HK-2 (cell line): ENCODE measurements around the gene GABRR1.

Source experiments
- DNase-seq: peaks from one replicate; pipeline ENCODE4 v3.0.0-alpha.2; 2018; ENCODE audit not compliant: unreplicated experiment

The GABRR1 gene

DNA sequence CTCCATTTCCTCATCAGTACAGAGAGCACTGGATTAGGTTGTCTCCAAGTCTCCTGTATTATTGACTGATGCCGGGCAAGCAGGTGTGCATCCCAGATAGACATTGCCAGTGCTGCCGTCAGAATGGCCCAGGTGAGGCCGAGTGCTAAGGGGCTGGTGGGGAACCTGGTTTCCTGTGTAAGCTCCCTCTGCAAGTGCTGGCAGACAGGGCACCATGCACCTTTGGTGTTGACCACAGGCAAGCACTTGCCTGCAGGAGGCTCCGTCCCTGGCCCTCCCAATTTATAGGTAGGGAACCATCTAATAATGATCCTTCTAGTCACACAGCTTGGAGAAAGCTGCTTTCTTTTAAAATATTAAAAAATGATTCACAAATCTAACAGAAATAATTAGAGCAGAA, 747 bp downstream of the GABRR1 start:
- DNase-seq, result no peak

DNA sequence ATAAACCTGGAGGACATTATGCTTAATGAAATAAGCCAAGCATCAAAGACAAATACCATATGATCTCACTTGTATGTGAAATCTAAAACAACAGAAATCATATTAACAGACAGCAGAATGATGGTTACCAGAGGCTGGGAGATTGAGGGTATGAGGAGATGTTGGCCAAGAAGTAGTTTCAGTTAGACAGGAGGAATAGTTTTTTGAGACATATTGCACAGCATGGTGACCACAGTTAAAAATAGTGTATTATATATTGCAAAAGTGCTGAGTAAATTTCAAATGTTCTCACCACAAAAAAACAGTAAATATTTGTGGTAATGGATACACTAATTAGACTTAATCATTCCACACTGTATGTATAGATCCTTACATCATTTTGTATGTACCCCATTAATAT, 1.8 kb downstream of the GABRR1 start:
- DNase-seq, result no peak

DNA sequence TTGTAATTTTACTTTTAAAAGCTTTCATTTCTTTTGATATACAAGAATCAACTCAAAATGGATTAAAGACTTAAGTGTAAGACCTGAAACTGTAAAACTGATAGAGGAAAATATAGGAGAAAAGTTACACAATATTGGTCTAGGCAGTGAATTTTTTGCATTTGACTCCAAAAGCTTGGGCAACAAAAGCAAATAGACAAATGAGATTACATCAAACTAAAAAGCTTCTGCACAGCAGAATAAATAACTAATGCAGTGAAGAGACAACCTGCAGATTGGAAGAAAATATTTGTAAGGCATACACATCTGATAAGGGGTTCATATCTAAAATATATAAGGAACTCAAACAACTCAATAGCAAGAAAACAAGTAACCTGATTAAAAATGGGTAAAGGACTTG, 3.0 kb downstream of the GABRR1 start:
- no peak for DNase-seq

DNA sequence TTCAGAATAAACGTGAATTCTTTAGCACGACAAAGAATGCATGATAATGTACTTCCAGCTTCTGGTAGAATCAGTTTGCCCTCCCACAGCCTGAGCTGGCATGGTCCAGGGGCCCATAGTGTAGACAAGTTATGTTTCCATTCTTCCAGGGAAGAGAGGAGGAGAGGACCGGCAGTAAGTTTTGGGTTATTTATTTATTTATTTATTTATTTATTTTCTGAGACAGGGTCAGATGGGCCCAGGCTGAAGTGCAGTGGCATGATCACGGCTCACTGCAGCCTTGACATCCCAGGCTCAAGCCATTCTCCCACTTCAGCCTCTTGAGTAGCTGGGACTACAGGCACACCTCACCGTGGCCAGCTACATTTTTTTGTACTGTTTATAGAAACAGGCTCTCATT, 4.7 kb downstream of the GABRR1 start:
- no peak for DNase-seq

DNA sequence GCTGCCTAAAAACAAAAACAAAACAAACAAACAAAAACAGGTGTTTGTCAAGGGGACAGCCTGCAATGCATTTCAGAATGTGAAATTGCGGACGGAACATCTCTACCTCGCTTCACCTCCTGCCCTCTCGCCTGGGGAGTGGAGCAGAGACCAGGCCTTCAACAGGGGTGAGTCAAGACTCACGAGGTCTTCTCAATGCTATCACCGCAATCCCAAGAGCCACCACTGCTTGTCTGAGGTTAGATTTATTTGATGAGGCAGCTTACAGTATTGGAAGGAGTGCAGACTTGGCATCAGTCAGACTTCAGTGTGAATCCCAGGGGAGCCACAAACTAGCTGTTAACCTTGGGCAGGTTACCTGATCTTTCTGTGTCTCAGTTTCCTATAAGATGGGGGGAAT, 7.7 kb downstream of the GABRR1 start:
- DNase-seq, result no peak

DNA sequence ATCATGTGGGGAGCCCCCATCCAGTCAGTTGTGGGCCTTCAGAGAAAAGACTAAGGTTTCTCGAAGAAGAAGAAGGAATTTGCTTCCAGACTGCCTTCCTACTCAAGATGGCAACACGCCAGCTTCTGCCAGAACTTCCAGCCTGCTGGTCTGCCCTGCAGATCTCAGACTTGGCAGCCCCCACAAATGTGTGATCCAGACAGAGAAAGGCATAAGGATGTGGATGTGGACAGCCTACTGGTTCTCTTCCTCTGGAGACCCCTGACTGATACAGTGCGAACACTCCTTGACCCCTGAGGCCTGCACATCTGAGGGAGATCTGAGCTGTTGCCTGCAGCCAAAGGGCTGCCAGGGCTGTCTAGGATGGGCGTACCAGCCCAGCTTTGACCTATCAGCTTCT, 8.6 kb downstream of the GABRR1 start:
- no peak for DNase-seq

DNA sequence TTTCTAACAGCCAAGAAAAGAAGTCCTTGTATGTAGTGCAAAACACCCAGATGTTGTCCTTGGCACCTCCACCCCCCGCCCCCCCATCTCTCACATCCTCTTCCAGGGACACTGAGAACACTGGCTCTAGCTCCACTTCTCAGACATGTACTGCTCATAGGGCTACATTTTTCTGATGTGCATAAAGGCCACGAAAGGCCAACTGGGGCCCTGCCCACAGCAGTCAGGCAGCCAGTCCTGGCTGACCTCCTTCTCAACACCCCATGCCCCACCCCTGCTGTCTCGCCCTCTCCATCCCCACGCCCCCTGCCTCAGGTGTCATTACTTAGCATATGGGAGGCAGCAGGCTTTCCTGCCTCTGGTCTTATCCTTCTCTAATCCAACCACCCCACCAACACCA, 11.3 kb downstream of the GABRR1 start:
- no peak for DNase-seq

DNA sequence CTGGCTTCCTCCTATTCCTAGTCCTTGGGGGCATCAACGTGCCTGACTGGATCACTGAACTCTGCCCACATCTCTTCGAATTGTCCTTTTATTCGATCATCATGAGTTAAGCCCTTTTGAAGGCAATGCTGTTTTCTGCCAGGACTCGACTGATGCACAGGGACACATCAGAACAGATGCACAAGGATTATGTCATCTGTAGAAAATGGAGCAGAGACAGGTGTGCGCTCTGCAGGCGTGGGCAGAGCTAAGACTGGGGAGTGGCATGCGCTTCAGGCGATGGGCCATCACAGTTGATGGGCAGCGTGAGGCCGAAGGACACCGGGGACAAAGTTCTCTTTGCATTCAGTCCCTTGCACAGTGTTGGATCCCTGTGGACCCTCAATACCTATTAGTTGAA, 13.1 kb downstream of the GABRR1 start:
- no peak for DNase-seq

DNA sequence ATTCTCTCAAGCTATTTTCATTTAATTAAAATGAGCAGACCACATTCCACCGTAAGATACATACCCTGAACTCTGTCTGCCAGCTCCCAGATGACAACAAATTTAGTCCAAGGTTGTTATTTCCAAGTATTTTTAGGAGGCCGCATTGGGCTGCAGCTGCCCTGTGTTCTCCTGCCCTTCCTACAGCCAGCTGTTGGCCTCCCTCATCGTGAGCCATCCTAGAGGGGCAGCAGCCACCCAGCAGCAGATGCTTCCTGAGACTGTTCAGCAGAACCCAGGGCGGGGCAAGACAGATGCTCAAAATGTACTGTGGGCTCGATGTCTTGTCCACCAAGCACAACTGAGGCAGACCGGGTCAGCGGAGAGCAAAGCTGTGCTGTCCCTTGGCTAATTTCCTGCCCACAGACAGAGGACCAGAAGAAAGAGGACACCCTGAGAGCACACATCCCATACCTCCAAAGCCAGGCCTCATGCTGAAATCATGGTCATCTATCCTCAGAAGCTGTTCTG, 16.4 kb downstream of the GABRR1 start:
- no peak for DNase-seq

DNA sequence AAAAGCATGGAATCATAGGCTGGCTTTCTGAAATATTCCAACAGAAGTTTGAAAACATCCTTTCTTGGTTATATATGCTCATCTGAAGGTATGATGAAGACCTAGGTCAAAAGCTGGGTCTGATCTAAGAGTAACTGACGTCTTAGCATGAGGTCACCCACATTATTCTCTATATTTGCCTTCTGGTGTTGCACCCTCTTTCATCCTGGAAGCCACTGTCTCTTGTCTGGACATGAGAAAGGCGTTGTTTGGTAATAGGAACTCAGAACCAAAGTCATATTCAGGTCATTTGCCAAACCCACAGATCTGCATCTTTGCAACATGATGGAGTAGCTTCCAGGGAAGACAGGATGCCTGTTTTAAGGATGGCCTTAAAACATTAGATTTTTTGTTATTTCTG, 17.6 kb downstream of the GABRR1 start:
- no peak for DNase-seq

DNA sequence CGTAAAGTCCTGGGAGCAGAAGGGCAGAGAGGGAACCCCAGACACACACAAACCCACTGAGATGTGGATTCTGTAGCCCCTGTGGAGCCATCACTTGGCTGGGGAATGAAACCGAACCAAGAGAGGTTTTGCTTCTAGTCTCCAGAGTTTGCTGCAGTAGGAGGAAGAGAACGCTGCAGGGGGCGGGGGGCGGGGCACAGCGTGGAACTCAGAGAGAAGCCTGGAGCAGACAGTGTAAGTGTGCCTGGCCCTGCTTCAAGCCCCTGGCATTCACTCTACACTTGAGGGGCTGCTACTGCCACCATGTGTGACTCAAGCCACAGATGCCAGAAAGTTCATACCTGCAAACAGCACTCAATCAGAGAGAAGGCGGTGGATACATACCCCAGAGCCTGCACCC, 18.9 kb downstream of the GABRR1 start:
- no peak for DNase-seq

DNA sequence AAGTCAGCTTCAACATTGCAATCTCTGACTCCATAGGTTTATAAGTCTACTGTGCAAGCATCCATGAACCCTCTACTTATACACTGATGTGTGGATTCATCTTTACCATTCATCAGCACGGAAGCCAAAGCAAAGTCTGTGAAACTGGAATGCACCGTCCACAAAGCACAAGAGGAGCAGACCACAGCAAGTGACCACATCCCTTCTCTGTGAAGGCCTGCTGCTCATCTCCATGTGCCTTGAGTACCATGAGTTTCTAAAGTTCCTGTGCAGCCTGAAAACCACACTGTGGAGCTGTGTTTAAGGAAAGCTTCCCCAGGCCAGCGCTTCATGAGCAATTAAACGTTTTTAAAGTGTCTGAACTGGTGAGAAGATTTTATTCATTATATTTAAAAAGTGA, 20.0 kb downstream of the GABRR1 start:
- DNase-seq, result no peak

DNA sequence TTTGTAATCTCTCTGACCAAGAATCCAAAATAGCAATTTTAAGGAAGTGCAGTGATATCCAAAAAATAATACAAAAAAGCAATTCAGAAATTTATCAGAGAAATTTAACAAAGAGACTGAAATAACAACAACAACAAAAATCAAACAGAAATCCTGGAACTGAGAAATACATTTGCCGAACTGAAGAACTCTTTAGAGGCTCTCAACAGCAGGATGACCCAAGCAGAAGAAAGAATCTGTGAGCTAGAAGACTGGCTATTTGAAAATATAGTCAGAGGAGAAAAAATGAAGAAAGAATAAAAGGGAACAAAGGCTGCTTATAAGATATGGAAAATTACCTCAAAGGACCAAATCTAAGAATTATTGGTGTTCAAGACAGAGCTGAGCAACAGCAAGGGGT, 22.6 kb downstream of the GABRR1 start:
- DNase-seq, result no peak

DNA sequence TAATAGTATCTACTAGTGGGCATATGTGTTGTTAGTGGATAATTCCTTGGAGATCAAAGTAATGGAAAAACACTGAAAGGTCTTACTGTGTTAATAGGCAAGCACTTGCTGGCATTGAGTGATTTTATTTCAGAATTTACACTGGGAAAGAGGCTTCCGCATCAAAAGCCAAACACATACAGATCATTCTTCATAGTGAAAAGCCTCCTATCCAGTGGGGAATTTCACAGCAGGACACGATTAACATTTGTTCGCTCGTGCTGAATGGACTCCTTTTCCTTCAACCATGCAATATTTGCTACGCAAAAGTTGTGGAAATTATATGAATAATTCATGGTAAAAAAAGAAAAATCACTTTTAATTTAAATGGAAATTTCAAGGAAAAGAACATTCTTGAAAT, 26.4 kb downstream of the GABRR1 start:
- DNase-seq, result no peak

DNA sequence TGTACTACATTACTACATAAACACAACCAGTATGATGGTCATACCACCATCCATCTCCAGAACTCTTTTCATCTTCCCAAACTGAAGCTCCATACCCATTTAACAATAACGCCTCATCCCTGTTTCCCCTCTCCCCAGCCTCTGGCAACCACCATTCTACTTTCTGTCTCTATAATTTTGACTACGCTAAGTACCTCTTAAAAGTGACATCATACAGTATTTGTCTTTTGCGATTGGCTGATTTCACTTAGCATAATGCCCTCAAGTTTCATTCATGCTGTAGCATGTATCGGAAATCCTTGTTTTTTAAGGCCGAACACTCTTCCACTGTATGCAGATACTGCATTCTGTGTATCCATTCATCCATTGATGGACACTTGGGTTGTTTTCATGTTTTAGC, 29.7 kb downstream of the GABRR1 start:
- no peak for DNase-seq

DNA sequence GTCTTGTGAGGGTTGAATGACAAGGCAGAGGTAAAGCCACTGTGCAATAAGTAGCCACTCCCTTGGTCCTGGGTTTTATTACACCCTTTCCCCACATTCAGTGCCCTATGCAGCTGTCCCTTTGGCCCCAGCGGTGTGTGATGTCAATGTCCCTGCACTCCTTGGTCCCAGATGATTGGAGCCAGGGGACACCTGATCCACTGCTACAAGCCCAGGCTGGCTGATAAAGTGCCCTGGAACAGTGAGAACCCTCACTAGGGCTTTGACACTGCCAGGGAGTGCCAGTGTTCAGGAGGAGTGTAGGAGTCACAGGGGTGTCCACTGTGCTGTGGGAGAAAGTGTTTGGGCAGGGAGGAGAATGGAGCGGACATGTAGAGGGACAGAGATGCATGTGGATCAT, 30.4 kb downstream of the GABRR1 start:
- no peak for DNase-seq

DNA sequence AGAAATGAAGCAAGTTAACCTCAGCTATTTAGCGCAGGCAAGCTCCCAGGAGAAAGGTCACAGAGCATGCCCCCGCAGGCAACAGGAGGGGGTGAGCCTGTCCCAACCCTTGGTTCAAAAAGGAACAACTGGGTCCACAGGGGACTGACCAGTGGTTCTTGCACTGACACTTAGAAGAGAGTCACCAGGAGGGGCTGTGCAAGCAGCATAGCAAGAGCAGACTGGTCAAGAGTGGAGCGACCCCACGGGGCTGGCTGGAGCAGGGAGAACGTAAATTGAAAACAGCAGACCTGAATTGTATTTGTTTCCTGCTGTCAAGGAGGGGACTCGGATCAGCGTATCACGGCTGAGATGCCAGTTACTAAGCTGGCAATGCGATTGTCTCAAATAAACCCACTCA, 32.8 kb downstream of the GABRR1 start:
- no peak for DNase-seq

DNA sequence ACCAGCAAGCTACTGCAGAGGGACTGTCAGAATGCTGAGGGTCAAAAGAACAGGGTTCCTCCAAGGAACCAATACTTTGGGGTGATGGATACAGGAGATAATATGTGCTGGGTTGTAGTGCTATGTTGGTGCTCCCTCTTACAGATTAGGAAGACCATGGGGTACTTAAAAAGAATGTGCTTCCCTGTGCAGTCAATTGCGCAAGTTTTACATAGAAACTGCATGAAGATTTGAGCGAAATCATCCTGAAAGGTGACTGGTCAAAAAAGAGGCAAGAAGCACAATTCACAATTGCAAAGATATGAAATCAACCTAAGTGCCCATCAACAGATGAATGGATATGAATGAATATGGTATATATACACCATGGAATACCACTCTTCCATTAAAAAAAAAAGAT, 33.9 kb downstream of the GABRR1 start:
- DNase-seq, result no peak

DNA sequence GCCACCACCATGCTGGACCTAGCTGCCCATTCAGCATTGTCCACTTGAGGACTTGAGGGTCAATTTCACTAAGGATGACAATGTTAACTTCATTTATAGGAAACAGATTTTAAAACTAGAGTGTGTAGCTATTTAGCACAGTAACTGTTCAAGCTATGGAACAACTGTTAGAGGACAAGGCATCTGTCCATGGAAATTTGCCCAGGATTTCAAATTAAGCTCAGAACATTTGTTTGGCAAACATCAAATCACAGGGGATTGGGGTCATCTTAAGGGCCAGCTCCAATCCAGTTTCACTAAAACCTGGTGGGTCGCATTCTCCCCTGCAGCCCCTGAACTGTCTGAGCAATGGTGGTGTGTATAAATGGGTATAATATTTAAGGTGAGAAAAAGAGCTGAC, 36.2 kb downstream of the GABRR1 start:
- DNase-seq, result no peak

DNA sequence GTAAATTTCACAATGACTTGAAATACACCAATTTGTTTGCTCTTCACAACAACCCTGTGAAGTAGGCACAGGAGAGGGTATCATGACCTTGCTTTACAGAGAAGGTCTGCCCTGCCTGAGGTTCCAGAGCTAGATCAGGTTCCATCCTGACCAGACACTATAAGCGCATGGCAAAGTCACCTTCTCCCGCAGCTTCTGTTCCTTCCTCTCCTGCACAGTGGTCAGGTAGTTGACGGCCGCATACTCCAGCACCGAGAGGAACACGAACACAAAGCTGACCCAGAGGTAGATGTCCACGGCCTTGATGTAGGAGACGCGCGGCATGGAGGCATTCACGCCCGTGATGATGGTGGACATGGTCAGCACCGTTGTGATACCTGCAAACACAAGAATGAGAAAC, 37.0 kb downstream of the GABRR1 start:
- no peak for DNase-seq

DNA sequence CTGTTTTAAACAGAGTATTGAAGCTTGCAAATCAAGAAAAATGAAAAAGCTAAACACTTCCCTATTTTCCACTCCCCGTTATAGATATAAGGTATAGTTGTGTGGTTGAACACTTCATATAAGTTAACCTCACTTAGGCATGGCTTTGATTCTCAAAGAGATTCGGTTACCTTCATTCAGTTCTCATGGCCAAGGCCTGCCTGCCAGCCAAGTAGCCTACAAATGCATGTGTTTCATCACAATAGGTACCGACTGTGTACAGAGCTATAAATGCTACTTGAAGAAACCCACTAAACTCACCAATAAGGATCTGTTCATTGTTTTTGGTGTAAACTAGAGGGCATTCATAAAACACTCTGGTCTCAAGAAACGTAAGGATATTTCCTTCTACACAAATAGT, 43.5 kb downstream of the GABRR1 start:
- DNase-seq, result no peak

DNA sequence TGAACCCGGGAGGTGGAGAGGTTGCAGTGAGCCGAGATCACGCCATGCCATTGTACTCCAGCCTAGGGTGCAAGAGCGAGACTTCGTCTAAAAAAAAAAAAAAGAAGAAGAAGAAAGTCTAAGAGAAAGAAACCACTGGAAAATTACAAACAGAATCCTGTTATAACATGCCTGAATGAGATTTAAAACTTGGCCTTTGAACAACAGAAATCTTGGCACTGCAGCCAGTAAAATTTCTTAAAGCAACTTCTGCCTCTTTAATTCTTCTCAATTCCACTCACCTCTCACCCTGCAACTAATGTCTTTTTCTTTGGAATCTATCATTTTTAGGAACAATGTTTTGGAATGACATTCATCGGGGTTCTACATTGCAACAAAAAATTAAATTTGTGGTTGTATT, 45.0 kb downstream of the GABRR1 start:
- DNase-seq, result no peak

DNA sequence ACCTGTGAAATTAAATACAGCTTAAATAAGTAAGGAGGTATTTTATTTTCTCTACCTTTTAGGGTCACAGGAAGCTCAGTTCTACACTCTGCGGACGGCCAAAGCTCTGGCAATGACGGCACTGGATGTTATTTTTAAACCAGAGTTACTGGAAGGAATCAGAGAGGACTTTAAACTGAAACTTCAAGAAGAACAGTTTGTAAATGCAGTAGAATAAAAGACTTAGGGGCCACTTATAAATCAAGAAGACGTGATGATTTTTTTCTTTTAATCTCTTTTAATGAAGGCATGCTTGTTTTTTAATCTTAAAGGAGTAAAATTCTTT, 55.1 kb downstream of the GABRR1 start:
- no peak for DNase-seq

DNA sequence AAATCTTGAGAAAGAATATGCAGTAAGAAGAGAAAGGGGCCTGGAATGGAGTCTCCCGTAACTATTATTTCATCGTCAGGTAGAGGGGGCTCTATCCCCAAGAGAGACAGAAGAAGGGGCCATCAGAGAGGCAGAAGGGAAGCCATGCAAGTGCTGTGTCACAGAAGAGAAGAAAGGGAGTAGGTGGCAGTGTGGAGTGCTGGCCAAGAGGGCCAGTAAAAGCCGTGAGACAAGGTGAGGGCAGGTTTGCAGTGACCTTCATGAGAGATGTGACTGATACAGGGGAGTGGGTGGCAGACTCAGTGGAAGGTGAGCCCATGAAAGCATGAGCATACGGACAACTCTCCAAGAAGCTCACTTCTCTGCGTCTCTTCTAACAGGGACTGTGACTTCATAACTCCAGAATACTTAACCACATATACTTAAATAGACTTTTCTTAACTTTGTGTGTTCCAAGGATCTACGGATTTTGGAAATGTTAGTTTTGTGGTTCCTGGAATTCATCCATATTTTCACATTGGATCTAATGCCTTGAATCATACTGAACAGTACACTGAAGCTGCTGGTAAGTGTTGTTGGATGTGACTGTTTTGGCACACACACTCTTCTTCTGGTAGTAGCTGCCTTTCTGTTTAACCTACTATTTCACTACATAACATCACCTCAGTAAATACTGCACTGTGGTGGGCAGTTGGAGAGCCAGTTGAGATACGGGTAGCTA, 55.7 kb downstream of the GABRR1 start:
- DNase-seq, result no peak
